Fibroblast of the aortic adventitia (primary cell): Measurements from ENCODE around the gene GCFC2. TPM values are rescaled to one million over a fixed set of nuclear protein-coding genes. Genes with fewer than 3 reads are reported as not detected.

Source experiments
- DNase-seq: peaks from one replicate; pipeline ENCODE4 v3.0.0-alpha.2; 2010; ENCODE audit warnings: low read depth
- H3K4me3 ChIP-seq: 2 replicates; pipeline ENCODE4 v1.5.1; 2011; ENCODE audit warnings: low read depth, mild to moderate bottlenecking, control low read depth, low read length, moderate library complexity
- CTCF ChIP-seq: IDR thresholded peaks from 2 replicates; pipeline ENCODE4 v1.5.1; 2011; ENCODE audit warnings: mild to moderate bottlenecking, low read length, control low read depth, inconsistent platforms; ENCODE audit not compliant: insufficient read depth
- total RNA-seq: library from RNA; depleted of rRNA; stranded (reverse); fragments of >200 nt; gene quantifications from 2 replicates; pipeline ENCODE4 v1.2.3, GENCODE V29; 2012; ENCODE audit warnings: low replicate concordance

The GCFC2 gene
- total RNA-seq, 1 donor: 29.5 TPM

- TF ChIP-seq CTCF: no peak
- no peak for DNase-seq
- no peak overlapping the region for H3K4me3 ChIP-seq
Measured at GRCh38 chr2:75622500-75622899, 88.2 kb downstream of the GCFC2 start.

- no peak for TF ChIP-seq CTCF
- no peak overlapping the region for H3K4me3 ChIP-seq
- no peak for DNase-seq
Measured at GRCh38 chr2:75621228-75621627, 89.5 kb downstream of the GCFC2 start.

- no peak for DNase-seq
- H3K4me3 ChIP-seq: no peak overlapping the region
- TF ChIP-seq CTCF: no peak
Measured at GRCh38 chr2:75619956-75620740, 90.6 kb downstream of the GCFC2 start.

GRCh38 chr2:75616933-75617332, 93.8 kb downstream of the GCFC2 start:
- no peak for TF ChIP-seq CTCF
- no peak for DNase-seq
- no peak overlapping the region for H3K4me3 ChIP-seq

- no peak overlapping the region for H3K4me3 ChIP-seq
- no peak for DNase-seq
- TF ChIP-seq CTCF: no peak
Measured at GRCh38 chr2:75616406-75616805, 94.3 kb downstream of the GCFC2 start.

- TF ChIP-seq CTCF: no peak
- DNase-seq: no peak
- H3K4me3 ChIP-seq: no peak overlapping the region
Measured at GRCh38 chr2:75614162-75614651, 96.5 kb downstream of the GCFC2 start.
